ENCODE data around the gene LZTR1.
A peak's percentile ranks its signal among the peaks of the same experiment; 100 is the strongest.

The LZTR1 gene

DNA sequence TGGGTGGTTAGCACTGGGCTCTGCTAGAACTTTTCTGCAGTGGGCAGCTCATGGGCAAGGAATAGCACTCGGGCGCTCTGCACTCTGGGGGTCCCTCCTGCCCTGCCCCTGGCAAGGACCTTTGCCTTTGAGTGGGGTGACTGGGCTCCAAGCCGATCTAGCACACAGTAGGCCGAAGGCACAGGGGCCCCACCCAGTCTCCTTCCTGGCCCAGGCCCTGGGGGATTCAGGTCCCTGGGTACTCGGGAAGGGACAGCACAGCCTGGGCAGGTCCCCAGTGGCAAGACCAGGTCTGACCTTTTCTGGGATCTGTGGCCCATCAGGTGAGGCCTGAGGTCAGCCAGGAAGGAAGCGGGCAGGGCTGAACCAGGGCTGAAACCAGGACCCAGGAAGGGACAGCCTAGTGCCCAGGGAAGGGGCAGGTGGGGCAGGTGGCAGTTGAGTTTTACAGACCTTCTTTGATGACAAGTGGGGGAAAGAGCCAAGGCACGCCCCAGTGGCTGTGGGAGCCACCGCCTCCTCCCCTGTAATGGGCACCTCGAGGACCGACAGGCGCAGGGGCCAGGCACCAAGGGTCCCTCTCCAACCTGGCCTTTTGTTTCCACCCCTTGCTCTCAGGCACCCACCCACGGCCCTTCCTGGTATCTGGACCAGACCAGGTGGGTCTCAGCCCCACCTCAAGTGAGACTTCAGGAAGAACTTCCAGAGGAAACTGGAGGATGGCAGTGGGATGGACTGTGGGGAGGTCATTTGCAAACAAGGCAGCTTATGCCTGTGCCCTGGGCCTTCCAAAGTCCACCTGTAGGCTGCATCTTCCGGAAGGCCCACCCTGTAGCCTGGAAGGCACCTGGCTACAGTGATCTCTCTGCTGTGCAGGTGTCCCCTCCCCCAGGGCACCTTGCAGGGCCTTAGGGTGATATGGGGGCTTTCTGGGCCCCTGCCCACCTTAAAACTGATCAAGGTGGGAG lies 15.9 kb upstream of the LZTR1 start:
- no peak for TF ChIP-seq POLR2A (IDR thresholded peaks at IDR 0.05; ENCODE audit: extremely low read depth, insufficient read length)
- TF ChIP-seq, protein P1, sequence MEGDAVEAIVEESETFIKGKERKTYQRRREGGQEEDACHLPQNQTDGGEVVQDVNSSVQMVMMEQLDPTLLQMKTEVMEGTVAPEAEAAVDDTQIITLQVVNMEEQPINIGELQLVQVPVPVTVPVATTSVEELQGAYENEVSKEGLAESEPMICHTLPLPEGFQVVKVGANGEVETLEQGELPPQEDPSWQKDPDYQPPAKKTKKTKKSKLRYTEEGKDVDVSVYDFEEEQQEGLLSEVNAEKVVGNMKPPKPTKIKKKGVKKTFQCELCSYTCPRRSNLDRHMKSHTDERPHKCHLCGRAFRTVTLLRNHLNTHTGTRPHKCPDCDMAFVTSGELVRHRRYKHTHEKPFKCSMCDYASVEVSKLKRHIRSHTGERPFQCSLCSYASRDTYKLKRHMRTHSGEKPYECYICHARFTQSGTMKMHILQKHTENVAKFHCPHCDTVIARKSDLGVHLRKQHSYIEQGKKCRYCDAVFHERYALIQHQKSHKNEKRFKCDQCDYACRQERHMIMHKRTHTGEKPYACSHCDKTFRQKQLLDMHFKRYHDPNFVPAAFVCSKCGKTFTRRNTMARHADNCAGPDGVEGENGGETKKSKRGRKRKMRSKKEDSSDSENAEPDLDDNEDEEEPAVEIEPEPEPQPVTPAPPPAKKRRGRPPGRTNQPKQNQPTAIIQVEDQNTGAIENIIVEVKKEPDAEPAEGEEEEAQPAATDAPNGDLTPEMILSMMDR (IDR thresholded peaks at IDR 0.05; ENCODE audit: low read depth, low read length): no peak
- no peak for TF ChIP-seq MYC (IDR thresholded peaks at IDR 0.05; ENCODE audit: low read depth, low read length)
- no peak for TF ChIP-seq MAX (IDR thresholded peaks at IDR 0.05; ENCODE audit: low read depth, low read length)
- DNase-seq (ENCODE audit: low read depth): no peak
- no peak overlapping the region for H3K4me3 ChIP-seq (ENCODE audit: low read depth, low read length)

DNA sequence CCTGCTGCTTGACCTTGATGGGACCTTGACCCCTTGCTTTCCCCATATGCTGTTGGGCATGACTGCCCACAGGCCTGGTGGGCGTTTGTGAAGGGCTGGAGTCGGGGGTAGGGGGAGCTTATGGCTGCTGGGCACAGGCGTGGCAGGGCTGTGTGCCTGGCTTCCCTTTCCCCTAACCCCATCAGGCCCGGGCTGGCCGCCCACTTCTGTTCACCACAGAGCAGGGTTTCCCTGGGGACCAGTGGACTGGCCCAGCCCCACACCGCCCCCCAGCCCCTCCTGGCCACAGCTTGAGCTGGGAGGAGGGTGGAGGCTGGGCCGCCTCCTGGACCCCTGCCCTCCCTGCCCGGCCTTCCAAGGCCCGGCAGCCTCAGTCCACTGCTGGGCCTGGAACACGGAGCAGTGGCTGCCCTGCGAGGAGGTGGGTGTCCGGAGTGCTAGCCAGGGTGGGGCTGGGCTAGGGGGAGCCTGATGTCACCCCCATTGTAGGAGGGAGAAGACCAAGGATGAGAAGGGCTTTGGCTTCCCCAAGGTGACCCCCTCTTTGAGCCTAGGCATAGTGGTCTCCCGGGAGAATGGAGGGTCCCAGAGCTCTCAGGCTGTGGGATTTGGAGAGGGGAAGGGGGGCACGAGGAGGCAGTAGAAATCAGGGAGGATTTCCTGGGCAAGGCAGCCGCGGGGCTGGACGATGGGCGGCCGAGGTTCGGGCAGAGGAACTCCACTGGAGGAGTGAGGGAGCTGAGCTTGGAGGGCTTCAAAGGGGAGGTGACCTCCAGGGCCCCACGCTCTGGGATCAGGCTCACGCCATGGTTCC lies 15.0 kb upstream of the LZTR1 start, which contains the start of gene AIFM3:
TSS of gene AIFM3 (plus strand) at position 373 of the 814 bp plus-strand sequence. CDS start 690 bp downstream, outside the sequence.
- H3K4me3 ChIP-seq (ENCODE audit: low read depth, low read length): no peak within 1 kb of the TSS
- no peak for DNase-seq (ENCODE audit: low read depth)
- no peak for TF ChIP-seq MAX (IDR thresholded peaks at IDR 0.05; ENCODE audit: low read depth, low read length)
- TF ChIP-seq, protein P1 (IDR thresholded peaks at IDR 0.05; ENCODE audit: low read depth, low read length): no peak
- TF ChIP-seq POLR2A (IDR thresholded peaks at IDR 0.05; ENCODE audit: extremely low read depth, insufficient read length): no peak
- TF ChIP-seq MYC (IDR thresholded peaks at IDR 0.05; ENCODE audit: low read depth, low read length): no peak

DNA sequence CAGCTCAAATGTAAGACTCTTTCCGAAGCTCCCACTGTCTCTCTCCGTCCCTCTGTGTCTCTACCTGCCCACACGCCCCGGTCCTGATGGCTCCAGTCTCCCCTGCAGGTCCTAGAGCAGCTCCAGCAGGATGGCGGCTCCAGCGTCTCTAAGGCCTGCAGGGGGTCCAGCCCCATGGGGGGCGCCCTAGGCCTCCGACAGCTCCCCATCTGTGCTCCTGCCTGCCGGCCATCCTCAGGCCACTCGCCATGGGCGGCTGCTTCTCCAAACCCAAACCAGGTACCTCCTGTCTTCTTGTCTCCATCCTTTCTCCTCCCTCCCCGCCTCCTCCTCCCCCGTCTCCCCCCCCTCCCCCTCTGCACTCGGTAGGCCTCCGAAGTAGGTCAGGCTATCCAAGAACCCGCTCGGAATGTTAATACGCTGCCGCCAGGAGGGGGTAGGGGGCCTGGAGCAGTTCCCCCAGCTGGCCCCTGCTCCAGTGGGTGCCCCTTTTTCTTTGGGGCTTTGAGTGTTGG lies 14.3 kb upstream of the LZTR1 start:
- no peak for DNase-seq (ENCODE audit: low read depth)
- no peak overlapping the region for H3K4me3 ChIP-seq (ENCODE audit: low read depth, low read length)
- TF ChIP-seq, protein P1 (IDR thresholded peaks at IDR 0.05; ENCODE audit: low read depth, low read length): no peak
- TF ChIP-seq MAX (IDR thresholded peaks at IDR 0.05; ENCODE audit: low read depth, low read length): no peak
- TF ChIP-seq POLR2A (IDR thresholded peaks at IDR 0.05; ENCODE audit: extremely low read depth, insufficient read length): no peak
- TF ChIP-seq MYC (IDR thresholded peaks at IDR 0.05; ENCODE audit: low read depth, low read length): no peak

GRCh38 chr22:20968281-20968977 lies 13.7 kb upstream of the LZTR1 start:
- H3K4me3 ChIP-seq (ENCODE audit: low read depth, low read length): no peak overlapping the region
- DNase-seq (ENCODE audit: low read depth): peak; percentile 68

More at GRCh38 chr22:20968281-20968977, 13.7 kb upstream of the LZTR1 start:
- no peak for TF ChIP-seq MAX (IDR thresholded peaks at IDR 0.05; ENCODE audit: low read depth, low read length)
- no peak for TF ChIP-seq MYC (IDR thresholded peaks at IDR 0.05; ENCODE audit: low read depth, low read length)
- TF ChIP-seq, protein P1 (IDR thresholded peaks at IDR 0.05; ENCODE audit: low read depth, low read length): no peak
- no peak for TF ChIP-seq POLR2A (IDR thresholded peaks at IDR 0.05; ENCODE audit: extremely low read depth, insufficient read length)

Data from NB4 (cell line).